ENCODE data around the gene PKD2L1.

Gene PKD2L1

GRCh38 chr10:100360234-100360633 is 30.2 kb upstream of the PKD2L1 start:
- no peak for TF ChIP-seq CTCF (IDR thresholded peaks at IDR 0.05; ENCODE audit: low read depth, low read length)
- H3K4me3 ChIP-seq (replicated peaks in 1 of 2; ENCODE audit: low read depth in 2 of 2, low read length in 2 of 2) = no peak overlapping the region

GRCh38 chr10:100359529-100360150 is 29.6 kb upstream of the PKD2L1 start:
- TF ChIP-seq CTCF (IDR thresholded peaks at IDR 0.05; ENCODE audit: low read depth, low read length) = no peak
- H3K4me3 ChIP-seq (replicated peaks in 1 of 2; ENCODE audit: low read depth in 2 of 2, low read length in 2 of 2) = no peak overlapping the region
- DNase-seq (ENCODE audit: low read depth in 2 of 2) = peak in 1 of 2 donors; percentile 59

More at GRCh38 chr10:100360234-100360633, 30.2 kb upstream of the PKD2L1 start:
- DNase-seq (ENCODE audit: low read depth in 2 of 2) = no peak

GRCh38 chr10:100359030-100359432 is 29.0 kb upstream of the PKD2L1 start:
- no peak for TF ChIP-seq CTCF (IDR thresholded peaks at IDR 0.05; ENCODE audit: low read depth, low read length)
- H3K4me3 ChIP-seq (replicated peaks in 1 of 2; ENCODE audit: low read depth in 2 of 2, low read length in 2 of 2) = no peak overlapping the region
- peak in 1 of 2 donors; percentile 46 for DNase-seq (ENCODE audit: low read depth in 2 of 2)

GRCh38 chr10:100357059-100357858 is 27.2 kb upstream of the PKD2L1 start:
- H3K4me3 ChIP-seq (replicated peaks in 1 of 2; ENCODE audit: low read depth in 2 of 2, low read length in 2 of 2) = no peak overlapping the region
- no peak for TF ChIP-seq CTCF (IDR thresholded peaks at IDR 0.05; ENCODE audit: low read depth, low read length)
- no peak for DNase-seq (ENCODE audit: low read depth in 2 of 2)

GRCh38 chr10:100356067-100357017 is 26.3 kb upstream of the PKD2L1 start:
- no peak for TF ChIP-seq CTCF (IDR thresholded peaks at IDR 0.05; ENCODE audit: low read depth, low read length)
- DNase-seq (ENCODE audit: low read depth in 2 of 2) = no peak
- no peak overlapping the region for H3K4me3 ChIP-seq (replicated peaks in 1 of 2; ENCODE audit: low read depth in 2 of 2, low read length in 2 of 2)

GRCh38 chr10:100355086-100355485 is 25.1 kb upstream of the PKD2L1 start:
- H3K4me3 ChIP-seq (replicated peaks in 1 of 2; ENCODE audit: low read depth in 2 of 2, low read length in 2 of 2) = no peak overlapping the region
- DNase-seq (ENCODE audit: low read depth in 2 of 2) = no peak
- no peak for TF ChIP-seq CTCF (IDR thresholded peaks at IDR 0.05; ENCODE audit: low read depth, low read length)
